Erythroblast (primary cell): ENCODE measurements around the gene ACTN2.

Source experiments
- GATA1 ChIP-seq: IDR thresholded peaks from 2 replicates; pipeline ENCODE4 v1.6.1; 2011; ENCODE audit warnings: low read depth, mild to moderate bottlenecking, control low read depth, low read length, moderate library complexity
- POLR2A ChIP-seq: IDR thresholded peaks from 2 replicates; pipeline ENCODE4 v1.6.1; 2011; ENCODE audit warnings: mild to moderate bottlenecking, low read length

GRCh38 chr1:236710328-236710892 is 24.1 kb downstream of the ACTN2 start:
- TF ChIP-seq POLR2A = no peak
- TF ChIP-seq GATA1 = no peak
